ENCODE results near the gene ST14.
"Not testable (repeated sequence)": the region's sequence is repeated elsewhere in the genome, so short reads cannot be mapped to it uniquely, and the experiment has no call there.

ST14 gene

DNA sequence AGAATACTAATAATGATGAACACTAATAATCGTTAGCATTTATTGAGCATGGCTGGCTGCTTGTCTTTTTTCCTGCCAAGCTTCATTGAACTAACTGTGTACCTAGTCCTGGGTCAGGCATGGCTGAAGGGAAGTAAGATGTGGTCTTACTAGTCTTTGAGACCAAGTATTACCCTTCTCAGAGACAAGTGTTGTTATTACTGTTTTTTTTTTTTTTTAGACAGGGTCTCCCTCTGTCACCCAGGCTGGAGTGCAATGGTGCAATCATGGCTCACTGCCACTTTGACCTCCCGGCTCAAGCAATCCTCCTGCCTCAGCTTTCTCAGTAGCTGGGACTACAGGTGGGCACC, 4.6 kb downstream of the ST14 start:
- DNase-seq (ENCODE audit: low read depth) = no peak

DNA sequence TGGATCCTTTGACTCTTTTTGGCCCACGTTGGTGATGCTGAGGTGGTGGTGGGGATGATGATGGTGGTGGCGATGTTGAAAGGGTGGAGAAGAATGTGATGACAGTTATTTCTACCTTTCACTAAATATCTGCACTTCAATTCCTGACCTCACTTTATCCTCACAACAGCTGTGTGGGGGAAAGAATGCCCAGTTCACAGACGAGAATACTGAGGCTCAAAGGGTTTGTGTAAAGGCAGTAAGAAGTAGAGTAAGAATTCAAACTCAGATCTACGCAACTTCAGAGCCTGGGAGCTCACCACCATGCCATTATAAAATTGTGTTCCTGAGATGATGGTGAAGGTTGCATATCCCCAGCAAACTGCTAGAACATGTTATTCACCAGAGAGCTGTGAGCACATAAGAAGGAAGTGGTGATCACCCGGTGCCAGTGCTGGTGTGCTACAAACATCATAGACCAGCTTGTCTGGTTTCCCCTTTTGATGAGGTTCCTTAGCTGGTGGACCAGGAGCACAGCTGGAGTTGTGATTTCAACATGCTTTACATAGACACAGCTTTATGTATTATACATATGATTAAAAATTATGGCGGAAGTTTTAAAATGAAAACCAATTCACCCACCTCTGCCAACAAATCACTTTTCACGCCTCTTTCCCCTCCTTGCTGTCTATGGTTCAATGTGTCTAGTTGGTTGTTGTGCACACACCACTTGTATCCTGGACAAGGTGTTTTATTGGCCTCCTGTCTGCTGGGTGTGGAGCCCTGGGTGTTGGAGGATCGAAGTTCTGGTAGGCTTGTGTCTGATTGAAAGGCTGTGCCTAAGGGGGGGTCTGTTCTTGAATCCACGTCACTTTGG, 6.2 kb downstream of the ST14 start:
- DNase-seq (ENCODE audit: low read depth) = no peak

DNA sequence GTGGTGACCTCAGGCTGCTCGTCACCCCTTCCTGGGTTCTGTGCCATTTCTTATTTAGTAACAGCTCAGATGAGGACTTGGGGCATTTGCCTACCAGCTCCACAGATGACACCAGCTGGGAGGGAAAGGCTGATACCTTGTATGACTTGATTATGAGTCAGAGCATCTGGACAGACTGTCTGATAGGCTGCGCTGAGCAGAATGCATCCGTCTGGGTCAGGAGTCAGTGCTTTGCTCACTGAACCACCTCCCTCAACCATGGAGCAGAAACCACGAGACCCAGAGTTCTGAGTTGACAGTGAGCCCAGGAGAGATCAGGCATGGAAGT, 6.8 kb downstream of the ST14 start:
- no peak for DNase-seq (ENCODE audit: low read depth)

DNA sequence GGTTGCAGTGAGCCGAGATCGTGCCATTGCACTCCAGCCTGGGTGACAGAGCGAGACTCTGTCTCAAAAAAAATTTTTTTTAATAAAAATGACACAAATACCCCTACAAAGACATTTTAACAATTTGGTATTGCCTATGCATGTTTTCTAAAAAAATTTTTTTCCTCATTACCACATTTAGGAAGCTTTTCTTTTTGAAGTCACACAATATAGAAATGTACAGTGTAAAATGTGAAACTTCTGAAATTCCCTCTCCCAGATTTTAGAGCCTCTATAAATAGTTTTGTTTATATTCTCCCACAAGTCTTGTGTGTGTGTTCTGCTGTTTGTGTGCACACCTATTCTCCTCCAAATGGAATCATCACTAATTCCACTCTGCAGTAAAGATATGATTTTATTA, 7.6 kb downstream of the ST14 start:
- DNase-seq (ENCODE audit: low read depth) = no peak

DNA sequence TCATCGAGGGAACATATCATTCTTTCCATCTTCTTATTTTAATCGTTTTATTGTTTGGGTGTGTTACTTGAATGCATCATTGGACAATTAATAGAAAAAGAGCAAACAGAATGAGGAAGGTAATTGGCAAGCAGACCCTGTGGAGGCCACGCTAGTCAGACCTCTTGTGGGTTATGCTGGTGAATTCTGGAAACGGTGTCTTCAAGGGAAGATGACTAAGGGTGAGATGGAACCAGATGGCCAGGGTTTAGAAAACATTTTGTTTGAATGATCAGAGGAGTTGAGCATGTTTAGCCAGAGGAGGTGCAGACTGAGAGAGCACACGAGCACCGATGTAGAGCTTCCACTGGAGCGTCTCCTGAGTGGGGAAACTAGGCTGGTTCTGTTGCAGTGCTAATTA, 8.5 kb downstream of the ST14 start:
- DNase-seq (ENCODE audit: low read depth) = no peak

DNA sequence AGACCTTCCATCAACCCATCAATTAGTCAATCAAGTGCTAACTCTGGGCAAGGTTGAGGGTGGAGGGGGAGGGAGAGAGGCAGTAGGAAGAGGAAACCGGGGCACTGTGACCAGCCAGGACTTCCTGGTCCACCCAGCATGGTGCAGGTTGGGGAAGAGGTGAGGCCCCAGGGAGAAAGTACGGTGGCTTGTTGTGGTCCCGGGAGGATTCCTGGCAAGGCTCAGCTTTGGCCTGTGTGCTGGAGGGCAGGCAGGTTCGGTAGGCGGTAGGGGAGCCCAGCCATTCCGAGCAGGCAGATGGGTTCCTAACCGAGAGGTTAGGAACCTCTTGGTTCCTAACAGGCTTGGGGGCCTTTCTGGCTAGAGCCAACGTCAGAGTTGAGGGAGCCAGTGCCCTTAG, 10.8 kb downstream of the ST14 start:
- no peak for DNase-seq (ENCODE audit: low read depth)

DNA sequence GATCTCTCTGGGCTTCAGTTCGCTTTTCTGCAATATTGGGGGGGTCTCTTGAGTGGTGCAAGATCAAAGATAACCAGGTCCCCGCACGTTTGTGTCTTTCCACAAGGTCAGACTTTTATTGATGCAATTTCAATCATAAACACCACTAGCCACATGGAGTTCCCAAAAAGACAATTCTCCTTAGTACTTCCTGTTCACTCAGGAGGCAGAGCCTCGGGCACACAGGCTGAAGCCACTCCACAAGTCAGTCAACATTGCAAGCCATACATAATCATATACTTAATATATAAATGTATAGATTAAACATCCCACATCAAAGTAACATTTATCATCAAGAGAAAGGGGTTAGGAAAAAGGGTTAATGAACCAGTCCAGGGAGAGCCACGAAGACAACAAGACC, 12.0 kb downstream of the ST14 start:
- no peak for DNase-seq (ENCODE audit: low read depth)

DNA sequence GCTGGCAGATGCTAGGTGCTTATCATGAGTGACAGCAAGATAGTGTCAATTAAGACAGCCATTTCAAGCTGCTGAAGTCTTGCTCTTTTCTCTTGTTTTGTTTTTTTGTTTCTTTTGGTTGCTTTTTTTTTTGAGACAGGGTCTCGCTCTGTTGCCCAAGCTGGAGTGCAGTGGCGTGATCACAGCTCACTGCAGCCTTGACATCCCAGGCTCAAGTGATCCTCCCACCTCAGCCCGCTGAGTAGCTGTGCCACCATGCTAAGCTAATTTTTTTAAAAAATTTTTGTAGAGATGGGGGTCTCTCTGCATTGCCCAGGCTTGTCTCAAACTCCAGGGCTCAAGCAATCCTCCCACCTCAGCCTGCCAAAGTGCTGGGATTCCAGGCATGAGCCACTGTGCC, 12.4 kb downstream of the ST14 start:
- DNase-seq (ENCODE audit: low read depth) = not testable (repeated sequence)

DNA sequence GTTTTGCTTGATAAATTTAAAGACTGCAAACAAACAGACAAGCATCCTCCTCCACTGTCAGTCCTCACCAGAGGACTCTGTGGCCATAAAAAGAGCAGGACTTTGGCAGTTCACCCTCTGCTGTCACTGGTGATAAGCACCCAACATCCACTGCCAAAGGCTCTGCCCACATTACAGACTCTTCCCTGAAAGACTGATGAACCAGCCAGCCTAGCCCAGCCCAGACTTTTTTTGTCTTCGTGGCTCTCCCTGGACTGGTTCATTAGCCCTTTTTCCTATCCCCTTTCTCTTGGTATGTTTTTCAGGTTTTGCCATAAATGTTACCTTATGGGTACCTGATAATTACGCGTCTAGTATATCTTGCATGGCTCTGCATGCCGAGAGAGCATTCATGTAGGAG, 15.1 kb downstream of the ST14 start:
- no peak for DNase-seq (ENCODE audit: low read depth)

DNA sequence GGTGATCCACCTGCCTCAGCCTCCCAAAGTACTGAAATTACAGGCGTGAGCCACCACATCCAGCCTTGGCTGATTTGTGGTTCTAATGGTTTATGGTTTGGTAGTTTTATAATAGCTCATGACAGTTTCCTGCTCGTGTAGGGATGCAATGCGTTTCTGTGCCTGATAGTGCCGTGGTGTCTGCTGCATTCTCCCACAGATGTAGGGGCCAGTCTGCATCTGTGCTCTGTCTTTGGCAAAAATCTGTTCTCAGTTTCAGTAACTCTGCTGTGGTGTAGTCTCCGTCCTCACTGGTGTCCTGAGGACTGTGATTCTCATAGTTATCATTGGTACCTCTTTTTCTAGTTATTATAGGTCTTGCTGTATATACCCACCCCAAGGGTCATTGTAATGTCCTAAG, 16.3 kb downstream of the ST14 start:
- DNase-seq (ENCODE audit: low read depth) = no peak

DNA sequence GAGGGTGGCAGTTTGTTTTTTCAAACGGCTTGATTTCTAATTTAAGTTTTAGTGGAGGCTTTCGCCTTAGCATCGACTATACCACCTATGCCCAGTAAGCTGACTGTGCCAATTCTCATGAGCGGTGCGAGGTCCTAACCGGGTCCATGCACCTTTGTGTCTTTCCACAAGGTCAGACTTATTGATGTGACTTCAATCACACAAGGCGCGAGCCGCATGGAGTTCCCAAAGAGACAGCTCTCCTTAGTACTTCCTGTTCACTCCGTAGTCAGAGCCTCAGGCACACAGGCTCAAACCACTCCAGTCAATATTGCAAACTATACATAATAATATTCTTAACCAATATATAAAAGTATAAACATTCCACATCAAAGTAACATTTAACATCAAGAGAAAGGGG, 18.2 kb downstream of the ST14 start:
- no peak for DNase-seq (ENCODE audit: low read depth)

DNA sequence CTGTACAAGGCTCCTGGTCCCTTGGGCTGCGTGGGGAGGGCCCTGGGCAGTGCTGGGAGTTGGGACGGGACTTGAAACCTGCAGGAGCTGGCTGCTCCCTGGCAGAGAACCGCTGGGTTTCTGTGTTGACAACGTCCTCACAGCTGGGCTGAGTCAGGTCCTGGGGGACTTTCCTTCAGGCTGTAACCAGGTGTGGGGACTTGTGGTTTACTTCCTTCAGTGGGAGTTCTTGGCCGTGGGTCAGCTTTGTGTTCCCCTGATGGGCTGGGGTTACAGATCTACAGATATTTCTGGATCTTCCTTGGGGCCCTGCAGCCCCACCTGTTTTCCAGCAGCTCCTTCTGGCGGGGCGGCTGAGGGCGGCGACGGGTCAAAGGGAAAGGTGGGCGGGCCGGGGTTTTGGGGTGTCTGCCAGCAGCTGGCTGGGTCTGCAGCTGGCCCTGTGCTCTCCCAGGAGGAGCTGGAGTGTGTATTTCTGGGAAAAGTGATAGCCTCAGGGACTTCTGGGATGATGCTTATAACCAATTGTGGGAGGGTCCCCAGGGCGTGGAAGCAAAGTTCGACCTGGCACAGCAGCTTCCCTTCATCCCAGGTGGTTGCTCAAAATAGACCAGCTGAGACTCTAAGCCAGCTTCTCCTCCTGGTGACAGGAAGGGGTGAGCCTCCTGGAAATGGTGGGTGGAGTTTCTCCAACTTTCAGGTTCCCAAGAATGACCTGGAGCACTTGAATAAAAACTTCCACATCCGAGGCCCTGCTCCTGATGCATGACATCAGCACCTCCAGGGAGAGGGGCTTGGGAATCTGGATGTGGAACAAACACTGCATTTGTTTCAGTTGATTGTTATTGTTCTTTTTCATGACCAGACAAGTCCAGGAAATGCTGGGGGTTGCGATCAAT, 19.1 kb downstream of the ST14 start:
- no peak for DNase-seq (ENCODE audit: low read depth)

DNA sequence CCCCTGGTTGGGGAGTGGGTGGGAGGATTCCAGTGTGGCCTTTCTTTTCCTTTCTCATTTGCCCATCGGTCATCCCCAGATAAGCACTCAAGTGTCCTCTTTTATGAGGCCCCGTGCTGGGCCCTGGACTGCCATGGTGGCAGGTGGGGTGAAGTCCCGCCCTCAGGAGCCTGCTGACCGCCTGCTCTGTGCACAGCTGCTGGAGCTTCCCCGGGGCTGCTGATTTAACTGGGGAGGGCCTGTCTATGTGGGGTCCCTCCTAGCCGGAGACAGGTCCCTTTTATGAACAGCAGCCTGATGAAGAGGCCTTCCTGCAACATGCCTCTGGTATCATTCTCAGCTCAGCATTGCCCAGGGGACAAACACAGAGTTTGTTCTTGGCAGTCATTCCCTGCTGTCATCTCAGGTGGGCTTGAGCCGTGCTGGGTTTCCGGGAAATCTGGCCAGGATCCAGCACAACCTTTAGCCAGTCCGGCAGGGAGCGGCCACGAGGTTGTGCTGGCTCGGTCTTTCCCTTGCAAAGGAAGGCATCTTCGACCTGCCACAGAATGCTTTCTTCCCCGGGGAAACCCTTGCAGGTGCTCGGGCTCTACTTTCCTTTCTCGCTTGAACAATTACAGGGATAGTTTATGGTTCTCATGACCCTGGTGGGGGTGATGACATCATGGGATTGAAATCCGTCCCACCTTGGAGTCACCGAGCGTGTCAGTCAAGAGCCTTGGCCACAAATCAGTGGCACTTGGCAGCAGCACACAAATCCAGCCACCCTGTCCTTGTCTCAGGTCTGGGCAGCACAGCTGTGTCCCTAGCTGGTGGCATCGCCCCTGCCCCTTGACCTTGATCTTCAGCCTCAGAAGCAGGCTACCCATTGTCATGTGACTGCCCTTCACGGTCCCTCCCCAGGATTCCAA, 20.1 kb downstream of the ST14 start:
- no peak for DNase-seq (ENCODE audit: low read depth)

DNA sequence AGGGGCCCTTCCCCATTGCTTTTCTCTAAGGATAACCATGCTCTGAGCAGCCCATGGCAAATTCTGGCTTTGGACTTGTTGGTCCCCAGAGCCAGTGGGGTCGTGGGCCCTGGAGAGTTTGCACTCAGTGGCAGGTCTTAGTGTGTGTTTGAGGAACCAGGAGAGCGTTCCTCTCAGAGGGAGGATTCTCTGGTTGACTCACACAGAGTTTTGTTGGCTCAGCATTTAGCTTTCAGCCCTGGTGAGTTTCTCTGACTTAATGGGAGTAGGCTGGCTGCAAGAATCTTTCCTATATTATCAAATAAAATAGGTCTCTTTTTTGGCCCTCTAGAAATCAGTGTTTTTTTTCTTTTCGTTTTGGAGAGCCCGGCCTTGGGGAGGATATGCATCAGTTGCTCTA, 20.9 kb downstream of the ST14 start:
- DNase-seq (ENCODE audit: low read depth) = no peak

DNA sequence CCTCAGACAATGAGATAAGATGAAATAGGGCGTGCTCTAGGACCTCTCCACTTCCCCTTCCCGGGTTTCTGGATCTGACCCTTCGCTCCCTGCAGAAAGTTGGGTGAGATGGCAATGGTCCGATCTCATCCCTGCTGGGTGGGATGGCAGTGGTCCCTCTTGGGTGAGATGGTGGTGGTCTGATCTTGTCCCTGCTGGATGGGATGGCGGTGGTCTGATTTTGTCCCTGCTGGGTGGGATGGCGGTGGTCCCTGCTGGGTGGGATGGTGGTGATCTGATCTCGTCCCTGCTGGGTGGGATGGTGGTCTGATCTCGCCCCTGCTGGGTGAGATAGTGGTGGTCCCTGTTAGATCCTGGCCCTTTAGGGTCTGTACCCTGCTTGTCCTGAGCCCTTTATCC, 21.3 kb downstream of the ST14 start:
- no peak for DNase-seq (ENCODE audit: low read depth)

DNA sequence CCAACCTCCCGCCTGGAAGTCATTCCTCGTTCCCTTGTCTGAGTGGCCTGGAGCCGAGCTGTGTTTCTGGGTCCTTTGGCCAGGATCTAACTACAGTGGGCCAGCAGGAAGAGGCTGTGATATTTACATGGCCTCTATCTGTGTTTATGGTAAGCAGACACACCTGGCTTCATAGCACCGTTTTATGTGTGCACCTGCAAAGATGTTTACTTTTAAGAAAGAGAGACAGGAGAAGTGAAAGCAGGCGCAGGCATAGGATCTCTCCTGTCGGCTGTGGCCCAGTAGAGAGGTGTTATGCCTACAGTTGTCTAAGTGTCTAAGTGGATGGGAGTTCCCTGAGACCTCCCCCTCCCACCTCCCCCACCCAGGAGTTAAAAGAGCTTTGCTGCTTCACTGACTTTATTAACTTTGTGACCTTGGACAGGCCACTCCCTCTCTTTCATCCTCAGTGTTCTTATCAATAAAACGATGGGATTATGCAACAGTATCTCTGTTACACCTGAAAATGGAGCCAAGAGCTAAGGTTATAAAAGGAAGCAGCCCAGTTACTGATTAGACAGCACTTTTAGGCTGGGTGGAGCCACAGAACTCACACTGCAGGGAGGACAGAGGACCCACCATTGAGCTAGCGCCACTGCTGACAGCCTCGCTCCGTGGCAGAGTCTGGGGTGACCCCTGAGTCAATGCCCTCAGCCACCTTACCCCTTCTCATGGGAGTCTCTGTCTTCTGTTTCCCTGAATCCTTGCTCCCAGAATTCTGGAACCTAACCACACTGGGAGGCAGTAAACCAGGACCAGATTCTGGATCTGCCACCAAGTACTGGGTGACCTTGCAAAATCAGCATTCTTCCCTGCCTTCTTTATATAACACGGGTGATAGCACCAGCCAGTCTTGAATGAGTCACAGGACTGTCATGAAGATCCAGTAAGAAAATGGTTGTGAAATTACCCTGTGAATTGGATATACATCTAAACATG, 22.0 kb downstream of the ST14 start:
- DNase-seq (ENCODE audit: low read depth) = no peak

DNA sequence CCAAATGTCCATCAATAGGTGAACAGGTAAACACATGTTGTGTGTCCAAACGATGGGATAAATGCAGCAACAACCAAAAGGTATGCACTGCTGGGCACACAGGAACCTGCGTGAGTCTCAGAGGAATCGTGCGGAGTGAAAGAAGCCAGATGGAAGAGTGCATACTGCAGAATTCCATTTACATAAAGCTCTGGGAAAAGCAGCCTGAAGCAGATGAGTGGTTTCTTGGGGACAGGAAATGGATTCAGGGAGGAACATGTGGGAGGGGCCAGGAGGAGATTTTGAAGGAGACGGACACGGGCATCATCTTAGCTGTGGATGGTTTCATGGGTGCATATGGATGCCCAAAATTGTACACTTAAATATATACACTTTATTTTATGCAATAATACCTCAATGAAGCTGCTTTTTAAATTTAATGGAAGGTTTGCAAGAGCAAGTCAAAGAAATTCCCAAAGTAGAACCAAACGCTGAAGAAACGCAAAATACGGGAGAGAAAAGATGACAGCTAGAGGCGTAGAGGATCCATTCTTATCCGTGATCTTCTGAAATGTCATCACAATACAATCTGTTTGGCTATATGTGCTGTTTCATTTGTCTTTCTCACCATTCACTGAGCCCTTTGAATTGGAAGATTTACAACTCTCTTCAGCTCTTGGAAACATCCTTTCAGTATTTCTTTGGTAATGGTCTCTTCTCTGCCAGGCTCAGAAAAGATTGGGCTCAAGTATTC, 24.5 kb downstream of the ST14 start:
- DNase-seq (ENCODE audit: low read depth) = no peak

DNA sequence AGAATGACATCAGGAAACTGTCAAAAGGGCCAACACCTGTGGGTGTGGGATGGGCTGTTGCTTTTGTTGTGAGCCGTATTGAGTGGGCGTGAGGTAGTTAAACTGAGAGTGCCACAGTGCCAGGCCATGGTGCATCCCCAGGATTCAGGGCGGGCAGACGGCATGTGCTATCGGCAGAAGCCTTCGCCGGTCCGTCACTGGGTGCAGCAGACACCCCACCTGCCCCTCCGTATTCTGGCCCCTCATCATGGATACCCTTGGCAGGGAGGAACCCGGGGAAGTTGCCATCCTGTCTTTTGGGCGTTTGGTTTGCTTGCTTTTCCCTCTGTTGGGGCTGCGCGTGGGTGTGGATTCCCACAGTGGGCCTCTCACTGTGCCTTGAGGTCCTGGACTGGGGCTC, 27.5 kb downstream of the ST14 start:
- no peak for DNase-seq (ENCODE audit: low read depth)

DNA sequence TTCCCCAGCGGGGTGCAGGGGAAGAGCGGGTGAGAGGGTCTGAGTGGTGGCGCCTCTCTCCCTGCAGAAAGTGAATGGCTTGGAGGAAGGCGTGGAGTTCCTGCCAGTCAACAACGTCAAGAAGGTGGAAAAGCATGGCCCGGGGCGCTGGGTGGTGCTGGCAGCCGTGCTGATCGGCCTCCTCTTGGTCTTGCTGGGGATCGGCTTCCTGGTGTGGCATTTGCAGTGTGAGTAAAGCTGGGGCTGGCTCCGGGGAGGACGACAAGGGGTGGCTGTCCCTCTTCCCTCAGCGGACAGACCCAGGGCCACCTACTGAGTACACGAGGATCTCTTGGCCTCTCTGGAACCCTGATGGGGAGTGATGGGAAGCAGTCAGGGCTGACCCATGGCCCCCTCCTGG, 28.5 kb downstream of the ST14 start:
- DNase-seq (ENCODE audit: low read depth) = no peak

DNA sequence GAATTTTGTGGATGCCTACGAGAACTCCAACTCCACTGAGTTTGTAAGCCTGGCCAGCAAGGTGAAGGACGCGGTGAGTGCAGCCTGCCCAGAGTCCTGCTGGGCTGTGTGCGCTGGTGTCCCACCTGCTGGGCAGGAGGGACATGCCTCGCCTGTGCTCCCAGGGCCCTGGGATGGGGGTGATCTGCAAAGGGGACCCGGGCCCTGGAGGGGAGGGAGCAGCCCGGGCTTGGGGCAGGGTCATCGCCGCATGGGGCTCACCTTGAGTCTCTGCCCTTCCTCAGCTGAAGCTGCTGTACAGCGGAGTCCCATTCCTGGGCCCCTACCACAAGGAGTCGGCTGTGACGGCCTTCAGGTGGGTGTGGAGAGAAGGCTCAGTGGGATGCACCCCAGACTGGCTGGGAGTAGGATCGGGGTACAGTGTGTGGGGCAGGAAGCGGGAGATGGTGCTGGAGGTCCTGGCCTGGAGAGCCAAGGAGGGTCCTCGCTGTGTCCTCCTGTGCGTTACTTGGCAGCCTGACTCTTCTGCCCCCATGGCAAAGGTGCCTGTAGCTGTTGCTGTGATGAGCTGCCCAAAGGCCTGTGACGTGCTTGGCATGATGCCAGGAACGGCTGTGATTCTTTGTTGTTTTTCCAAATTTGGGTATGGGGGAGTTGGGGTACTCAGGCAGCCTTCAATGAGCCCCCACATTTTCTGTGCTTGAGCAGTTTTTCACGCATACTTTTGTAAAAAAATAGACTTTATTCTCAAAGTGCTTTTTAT, 29.2 kb downstream of the ST14 start:
- DNase-seq (ENCODE audit: low read depth) = no peak

All from activated T-helper 1 cell treated with Interleukin-2 at 50 U/mL for 16 hours (primary cell).